Jurkat, Clone E6-1 (cell line): Measurements from ENCODE around the gene PROS1.
"Not testable (repeated sequence)": the region's sequence is repeated elsewhere in the genome, so short reads cannot be mapped to it uniquely, and the experiment has no call there.

Experiments
- DNase-seq: peaks from one replicate; pipeline ENCODE4 v3.0.0-alpha.2; 2011; ENCODE audit warnings: low read depth, low spot score
- H3K4me3 ChIP-seq: 2 replicates; pipeline ENCODE4 v1.5.1; 2011; ENCODE audit warnings: mild to moderate bottlenecking, low read length, control low read depth, moderate library complexity

The PROS1 gene

GRCh38 chr3:93910097-93910496, 63.6 kb downstream of the PROS1 start:
- DNase-seq: no peak
- no peak overlapping the region for H3K4me3 ChIP-seq

- no peak overlapping the region for H3K4me3 ChIP-seq
- no peak for DNase-seq
Observed at GRCh38 chr3:93907132-93907531, 66.6 kb downstream of the PROS1 start.

GRCh38 chr3:93906245-93906644, 67.5 kb downstream of the PROS1 start:
- no peak overlapping the region for H3K4me3 ChIP-seq
- DNase-seq: no peak

GRCh38 chr3:93904568-93904967, 69.1 kb downstream of the PROS1 start:
- no peak overlapping the region for H3K4me3 ChIP-seq
- DNase-seq: no peak

GRCh38 chr3:93878250-93879017, 95.3 kb downstream of the PROS1 start:
- DNase-seq, H3K4me3 ChIP-seq: not testable (repeated sequence)

- not testable (repeated sequence) for DNase-seq
Observed at GRCh38 chr3:93877427-93877826, 96.3 kb downstream of the PROS1 start.

GRCh38 chr3:93873412-93873811, 100.3 kb downstream of the PROS1 start:
- not testable (repeated sequence) for H3K4me3 ChIP-seq, DNase-seq

More at GRCh38 chr3:93877427-93877826, 96.3 kb downstream of the PROS1 start:
- H3K4me3 ChIP-seq: not testable (repeated sequence)

- DNase-seq: no peak
- H3K4me3 ChIP-seq: no peak overlapping the region
Observed at GRCh38 chr3:93867425-93867824, 106.3 kb downstream of the PROS1 start.

- no peak for DNase-seq
- H3K4me3 ChIP-seq: no peak overlapping the region
Observed at GRCh38 chr3:93861017-93861416, 112.7 kb downstream of the PROS1 start.

- no peak overlapping the region for H3K4me3 ChIP-seq
- no peak for DNase-seq
Observed at GRCh38 chr3:93855401-93855800, 118.3 kb downstream of the PROS1 start.

- DNase-seq, H3K4me3 ChIP-seq: not testable (repeated sequence)
Observed at GRCh38 chr3:93852228-93852627, 121.5 kb downstream of the PROS1 start.

- DNase-seq: no peak
- H3K4me3 ChIP-seq: no peak overlapping the region
Observed at GRCh38 chr3:93843981-93844380, 129.7 kb downstream of the PROS1 start.

GRCh38 chr3:93839193-93839592, 134.5 kb downstream of the PROS1 start:
- DNase-seq, H3K4me3 ChIP-seq: not testable (repeated sequence)
